ENCODE data around the gene TEDDM1.

DNA sequence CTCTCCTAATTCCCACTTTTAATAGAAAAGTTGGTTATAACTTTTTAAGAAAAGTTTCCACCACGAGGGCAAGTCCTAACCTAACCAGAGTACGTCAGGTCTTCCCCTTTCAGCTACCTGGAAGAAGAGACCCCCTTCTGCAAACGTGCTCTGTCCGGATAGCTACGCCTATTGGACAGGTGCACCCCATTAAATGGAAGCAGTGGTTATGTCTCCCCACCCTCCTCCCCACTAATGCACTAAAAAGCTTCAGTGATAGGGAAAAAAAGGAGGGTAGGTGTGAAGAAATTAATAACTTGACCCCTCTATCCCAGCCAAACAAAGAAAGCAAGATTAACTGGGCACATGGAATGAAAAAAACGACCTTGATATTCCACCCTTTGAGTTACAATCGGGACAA is 16.5 kb downstream of the TEDDM1 start:
- TF ChIP-seq POLR2A (IDR thresholded peaks at IDR 0.05; ENCODE audit: low read length) (peak; percentile 23), GATA1 (IDR thresholded peaks at IDR 0.05; ENCODE audit: low read depth, low read length) (no peak)

All from erythroblast (primary cell).